Testis (tissue), 3 donors: Measurements from ENCODE around the gene CAPN3. TPM values are rescaled to one million over a fixed set of nuclear protein-coding genes. Genes with fewer than 3 reads are reported as not detected.
"Not testable (repeated sequence)": the region's sequence is repeated elsewhere in the genome, so short reads cannot be mapped to it uniquely, and the experiment has no call there.

Experiments
- DNase-seq: peaks from one replicate; pipeline ENCODE4 v3.0.0-alpha.2; 2019
- H3K27ac ChIP-seq, 2 donors: fragments of 200-600 bp; sonication (generic); one replicate each; pipeline ENCODE4 v1.5.1; 2019
- H3K27me3 ChIP-seq: fragments of 200-600 bp; sonication (generic); one replicate; pipeline ENCODE4 v1.5.1; 2019
- H3K36me3 ChIP-seq: fragments of 200-600 bp; sonication (generic); one replicate; pipeline ENCODE4 v1.5.1; 2017; ENCODE audit warnings: low read depth; ENCODE audit errors: missing control alignments
- H3K4me1 ChIP-seq: fragments of 200-600 bp; sonication (generic); one replicate; pipeline ENCODE4 v1.5.1; 2019
- H3K4me3 ChIP-seq, 2 donors: fragments of 200-600 bp; sonication (generic); one replicate each; pipeline ENCODE4 v1.5.1; 2017 to 2019
- H3K9me3 ChIP-seq: fragments of 200-600 bp; sonication (generic); one replicate; pipeline ENCODE4 v1.5.1; 2017
- CTCF ChIP-seq, 3 experiments: fragments of 450-650 bp in 2 of 3; fragments of 200-600 bp in 1 of 3; sonication (generic) in 1 of 3; IDR thresholded peaks; one replicate each; pipeline ENCODE4 v1.5.1; 2016 to 2019; ENCODE audit warnings: antibody characterized with exemption in 3 of 3, mild to moderate bottlenecking in 2 of 3, moderate library complexity in 1 of 3
- POLR2A ChIP-seq: fragments of 450-650 bp; IDR thresholded peaks from one replicate; pipeline ENCODE4 v1.6.1; 2017; ENCODE audit warnings: antibody characterized with exemption, mild to moderate bottlenecking, moderate library complexity
- WGBS, 2 donors: methylation state at CpG; one replicate each; pipeline ENCODE4 v1.1.5; 2018; 5-methylcytosine and 5-hydroxymethylcytosine counted together
- intact Hi-C: fragments of 100-400 bp; cut with DNase I; formaldehyde crosslinking; loops from one replicate; pipeline ENCODE4 v1.15.1; 2023; ENCODE audit warnings: low total_unique reads
- polyA plus RNA-seq: library from polyadenylated mRNA; stranded (reverse); fragments of 350-450 nt; fragmentation: Illumina TruSeq; extraction: RNeasy Lipid Tissue Mini Kit (QIAGEN cat#74804); gene quantifications from one replicate; pipeline ENCODE4 v1.2.3, GENCODE V29; 2014; ENCODE audit warnings: low read depth, low replicate concordance; ENCODE audit not compliant: insufficient read depth
- total RNA-seq, 2 donors: library from RNA; depleted of rRNA; stranded (reverse); fragments of >200 nt; gene quantifications; one replicate each; pipeline ENCODE4 v1.2.3, GENCODE V29; 2016

The CAPN3 gene
- total and polyA plus RNA-seq, 3 donors from 2014 or later = 33.6 to 60.4 (median 53.0) TPM

- no peak for DNase-seq
- Histone ChIP-seq H3K4me3 (no peak overlapping the region), H3K36me3 (no peaks in the 10 kb centered on the region), H3K4me1 (no peaks in the 10 kb centered on the region), H3K27ac (no peak overlapping the region), H3K9me3 (no peaks in the 10 kb centered on the region), H3K27me3 (no peaks in the 10 kb centered on the region)
- intact Hi-C loops = no loop called here
- TF ChIP-seq POLR2A (no peak), CTCF (IDR thresholded peaks at IDR 0.05) (no peak)
- WGBS, 2 donors = 93 to 96% methylated on average over 4 of the region's 4 CpGs
These were observed 27.0 kb upstream of the CAPN3 start for GRCh38 chr15:42332331-42332730.

- Histone ChIP-seq H3K9me3 (no peaks in the 10 kb centered on the region), H3K4me3 (no peak overlapping the region), H3K27me3 (no peaks in the 10 kb centered on the region), H3K4me1 (peaks cover 3% of the 10 kb centered on the region), H3K27ac (no peak overlapping the region), H3K36me3 (no peaks in the 10 kb centered on the region)
- WGBS, 2 donors = 97 to 100% methylated on average over 2 of the region's 2 CpGs
- no peak for DNase-seq
- TF ChIP-seq POLR2A = no peak
- no peak for TF ChIP-seq CTCF (IDR thresholded peaks at IDR 0.05)
- intact Hi-C loops = no loop called here
These were observed 24.2 kb upstream of the CAPN3 start for GRCh38 chr15:42335074-42335473.

GRCh38 chr15:42336650-42337049 lies 22.7 kb upstream of the CAPN3 start:
- H3K4me3 ChIP-seq, intact Hi-C loops, H3K9me3 ChIP-seq, H3K27me3 ChIP-seq, H3K27ac ChIP-seq, H3K36me3 ChIP-seq, H3K4me1 ChIP-seq, DNase-seq: not testable (repeated sequence)
- WGBS, 2 donors = 94 to 96% methylated on average over 1 of the region's 1 CpG

GRCh38 chr15:42337104-42337503 lies 22.2 kb upstream of the CAPN3 start:
- DNase-seq, H3K27ac ChIP-seq, intact Hi-C loops, H3K4me1 ChIP-seq, H3K9me3 ChIP-seq, H3K4me3 ChIP-seq, H3K36me3 ChIP-seq, H3K27me3 ChIP-seq: not testable (repeated sequence)
- WGBS, 2 donors = 96% methylated on average over 3 of the region's 3 CpGs

- Histone ChIP-seq H3K27me3 (no peaks in the 10 kb centered on the region), H3K27ac (no peak overlapping the region), H3K4me1 (peaks cover 3% of the 10 kb centered on the region), H3K4me3 (no peak overlapping the region), H3K9me3 (no peaks in the 10 kb centered on the region), H3K36me3 (no peaks in the 10 kb centered on the region)
- no peak for DNase-seq
- TF ChIP-seq POLR2A (no peak), CTCF (IDR thresholded peaks at IDR 0.05) (no peak)
- 50 to 51% methylated on average over 2 of the region's 2 CpGs for whole genome bisulfite sequencing, 2 donors
- intact Hi-C loops = no loop called here
These were observed 20.8 kb upstream of the CAPN3 start for GRCh38 chr15:42338500-42338899.

- Histone ChIP-seq H3K36me3 (no peaks in the 10 kb centered on the region), H3K27ac (no peak overlapping the region), H3K9me3 (no peaks in the 10 kb centered on the region), H3K4me3 (no peak overlapping the region), H3K27me3 (no peaks in the 10 kb centered on the region), H3K4me1 (peaks cover 2% of the 10 kb centered on the region)
- TF ChIP-seq CTCF (IDR thresholded peaks at IDR 0.05) (no peak), POLR2A (no peak)
- intact Hi-C loops = no loop called here
- 94 to 99% methylated on average over 6 of the region's 6 CpGs for WGBS, 2 donors
- no peak for DNase-seq
These were observed 15.6 kb upstream of the CAPN3 start for GRCh38 chr15:42343596-42344232.
